H1 (cell line): ENCODE measurements around the gene TBC1D22A. TPM values are rescaled to one million over a fixed set of nuclear protein-coding genes. Genes with fewer than 3 reads are reported as not detected.

ENCODE experiments used
- ASH2L ChIP-seq: fragments of 200-600, 300-600 bp; sonication (generic); IDR thresholded peaks from one replicate; pipeline ENCODE4 v1.7.1; 2017; ENCODE audit warnings: low read length
- BCL11A ChIP-seq, 2 experiments: IDR thresholded peaks; one replicate each; pipeline ENCODE4 v1.6.1; 2011; ENCODE audit warnings: low read depth in 2 of 2, low read length in 2 of 2, mild to moderate bottlenecking in 2 of 2
- CREB1 ChIP-seq: IDR thresholded peaks from 2 replicates; pipeline ENCODE4 v1.6.1; 2012; ENCODE audit warnings: inconsistent platforms
- GABPA ChIP-seq: IDR thresholded peaks from 2 replicates; pipeline ENCODE4 v1.6.1; 2011; ENCODE audit warnings: mild to moderate bottlenecking, low read length, moderate library complexity, borderline replicate concordance; ENCODE audit not compliant: insufficient read depth
- MAFK ChIP-seq: IDR thresholded peaks from 2 replicates; pipeline ENCODE4 v1.6.1; 2012; ENCODE audit warnings: low read depth, mild to moderate bottlenecking, improper control_type of control experiment, low read length
- MAX ChIP-seq: IDR thresholded peaks from 2 replicates; pipeline ENCODE4 v1.6.1; 2012; ENCODE audit warnings: inconsistent platforms
- PHF8 ChIP-seq: fragments of 200-600 bp; sonication (generic); conservative IDR thresholded peaks from 2 replicates; pipeline ENCODE4 v1.7.1; 2012; ENCODE audit warnings: low read depth, mild to moderate bottlenecking, inconsistent platforms, low read length, moderate library complexity
- POU5F1 ChIP-seq: IDR thresholded peaks from 2 replicates; pipeline ENCODE4 v1.6.1; 2011; ENCODE audit warnings: low read depth, mild to moderate bottlenecking, low read length, moderate library complexity
- SP1 ChIP-seq: IDR thresholded peaks from 2 replicates; pipeline ENCODE4 v1.6.1; 2011; ENCODE audit warnings: low read depth, low read length
- TBP ChIP-seq: IDR thresholded peaks from 2 replicates; pipeline ENCODE4 v1.6.1; 2011; ENCODE audit warnings: low read depth, low read length, improper control_type of control experiment
- polyA plus RNA-seq, 7 experiments: library from polyadenylated mRNA; depleted of rRNA in 3 of 7; stranded (reverse) in 5 of 7; unstranded in 2 of 7; fragments of >200 nt in 5 of 7; fragments of 200-250 nt in 2 of 7; gene quantifications; 1 replicate in 5 of 7; 2 replicates in 1 of 7; 4 replicates in 1 of 7; pipeline versions ENCODE4 v1.2.1 to v1.2.3, GENCODE V29; 2011 to 2013; ENCODE audit warnings: missing spikeins in 2 of 7, mixed read lengths in 2 of 7
- total RNA-seq: library from RNA; stranded (reverse); fragmentation: NEBNext Ultra II Directional; extraction: Animal tissue kit (Norgen Biotek cat#: 25700); gene quantifications from 2 replicates; pipeline ENCODE4 v1.2.1, GENCODE V29; 2021
- TF ChIP-seq, protein P1 (sequence below): fragments of 300-600 bp; sonication (generic); IDR thresholded peaks from 2 replicates; pipeline ENCODE4 v1.7.1; 2012; ENCODE audit warnings: low read length, moderate library complexity, mild to moderate bottlenecking, inconsistent platforms; ENCODE audit not compliant: insufficient replicate concordance

Gene TBC1D22A
- total and polyA plus RNA-seq, 2 of the 8 experiments (the other 6 are each of a cell fraction or from before 2014, with no cell fraction given), result 11.9 to 18.4 TPM

DNA sequence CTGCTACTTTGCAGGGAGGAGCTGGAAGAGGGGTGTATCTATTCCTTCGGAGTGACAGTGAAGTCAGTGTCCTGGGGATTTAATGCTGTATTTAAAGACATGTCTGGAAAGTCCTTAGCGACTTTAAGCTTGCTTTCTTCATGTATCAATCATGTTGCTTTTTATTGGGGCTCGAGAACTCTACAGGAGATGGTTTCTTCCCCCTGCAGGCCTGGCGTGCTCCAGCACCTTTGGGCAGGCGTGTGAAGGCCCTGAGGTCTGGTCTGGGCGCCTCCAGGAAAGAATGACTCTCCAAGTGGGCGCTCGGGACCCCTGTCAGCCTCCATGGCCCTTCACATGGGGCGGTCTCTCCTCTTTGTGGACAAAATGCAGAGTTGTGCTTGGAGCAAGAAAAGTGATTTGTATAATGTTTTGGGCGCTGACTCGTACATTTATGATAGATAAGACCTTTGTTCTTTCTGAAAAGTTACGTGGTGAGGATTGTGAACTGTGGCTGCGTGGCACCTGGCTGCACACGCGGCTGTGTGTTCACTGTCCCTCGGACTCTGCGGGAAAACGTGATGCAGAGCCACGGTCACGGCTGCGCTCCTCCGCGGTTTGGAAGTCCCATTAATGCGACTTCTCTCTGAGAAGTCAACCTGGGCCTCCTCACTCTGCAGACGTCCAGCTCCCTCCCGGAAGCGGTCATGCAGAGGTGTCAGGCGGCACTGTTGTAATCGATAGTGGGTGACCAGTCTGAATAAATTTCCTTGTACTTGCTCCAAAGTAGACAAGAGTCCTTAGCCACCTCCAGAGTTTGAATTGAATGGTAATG lies 282.5 kb downstream of the TBC1D22A start (continued):
- TF ChIP-seq, protein P1, sequence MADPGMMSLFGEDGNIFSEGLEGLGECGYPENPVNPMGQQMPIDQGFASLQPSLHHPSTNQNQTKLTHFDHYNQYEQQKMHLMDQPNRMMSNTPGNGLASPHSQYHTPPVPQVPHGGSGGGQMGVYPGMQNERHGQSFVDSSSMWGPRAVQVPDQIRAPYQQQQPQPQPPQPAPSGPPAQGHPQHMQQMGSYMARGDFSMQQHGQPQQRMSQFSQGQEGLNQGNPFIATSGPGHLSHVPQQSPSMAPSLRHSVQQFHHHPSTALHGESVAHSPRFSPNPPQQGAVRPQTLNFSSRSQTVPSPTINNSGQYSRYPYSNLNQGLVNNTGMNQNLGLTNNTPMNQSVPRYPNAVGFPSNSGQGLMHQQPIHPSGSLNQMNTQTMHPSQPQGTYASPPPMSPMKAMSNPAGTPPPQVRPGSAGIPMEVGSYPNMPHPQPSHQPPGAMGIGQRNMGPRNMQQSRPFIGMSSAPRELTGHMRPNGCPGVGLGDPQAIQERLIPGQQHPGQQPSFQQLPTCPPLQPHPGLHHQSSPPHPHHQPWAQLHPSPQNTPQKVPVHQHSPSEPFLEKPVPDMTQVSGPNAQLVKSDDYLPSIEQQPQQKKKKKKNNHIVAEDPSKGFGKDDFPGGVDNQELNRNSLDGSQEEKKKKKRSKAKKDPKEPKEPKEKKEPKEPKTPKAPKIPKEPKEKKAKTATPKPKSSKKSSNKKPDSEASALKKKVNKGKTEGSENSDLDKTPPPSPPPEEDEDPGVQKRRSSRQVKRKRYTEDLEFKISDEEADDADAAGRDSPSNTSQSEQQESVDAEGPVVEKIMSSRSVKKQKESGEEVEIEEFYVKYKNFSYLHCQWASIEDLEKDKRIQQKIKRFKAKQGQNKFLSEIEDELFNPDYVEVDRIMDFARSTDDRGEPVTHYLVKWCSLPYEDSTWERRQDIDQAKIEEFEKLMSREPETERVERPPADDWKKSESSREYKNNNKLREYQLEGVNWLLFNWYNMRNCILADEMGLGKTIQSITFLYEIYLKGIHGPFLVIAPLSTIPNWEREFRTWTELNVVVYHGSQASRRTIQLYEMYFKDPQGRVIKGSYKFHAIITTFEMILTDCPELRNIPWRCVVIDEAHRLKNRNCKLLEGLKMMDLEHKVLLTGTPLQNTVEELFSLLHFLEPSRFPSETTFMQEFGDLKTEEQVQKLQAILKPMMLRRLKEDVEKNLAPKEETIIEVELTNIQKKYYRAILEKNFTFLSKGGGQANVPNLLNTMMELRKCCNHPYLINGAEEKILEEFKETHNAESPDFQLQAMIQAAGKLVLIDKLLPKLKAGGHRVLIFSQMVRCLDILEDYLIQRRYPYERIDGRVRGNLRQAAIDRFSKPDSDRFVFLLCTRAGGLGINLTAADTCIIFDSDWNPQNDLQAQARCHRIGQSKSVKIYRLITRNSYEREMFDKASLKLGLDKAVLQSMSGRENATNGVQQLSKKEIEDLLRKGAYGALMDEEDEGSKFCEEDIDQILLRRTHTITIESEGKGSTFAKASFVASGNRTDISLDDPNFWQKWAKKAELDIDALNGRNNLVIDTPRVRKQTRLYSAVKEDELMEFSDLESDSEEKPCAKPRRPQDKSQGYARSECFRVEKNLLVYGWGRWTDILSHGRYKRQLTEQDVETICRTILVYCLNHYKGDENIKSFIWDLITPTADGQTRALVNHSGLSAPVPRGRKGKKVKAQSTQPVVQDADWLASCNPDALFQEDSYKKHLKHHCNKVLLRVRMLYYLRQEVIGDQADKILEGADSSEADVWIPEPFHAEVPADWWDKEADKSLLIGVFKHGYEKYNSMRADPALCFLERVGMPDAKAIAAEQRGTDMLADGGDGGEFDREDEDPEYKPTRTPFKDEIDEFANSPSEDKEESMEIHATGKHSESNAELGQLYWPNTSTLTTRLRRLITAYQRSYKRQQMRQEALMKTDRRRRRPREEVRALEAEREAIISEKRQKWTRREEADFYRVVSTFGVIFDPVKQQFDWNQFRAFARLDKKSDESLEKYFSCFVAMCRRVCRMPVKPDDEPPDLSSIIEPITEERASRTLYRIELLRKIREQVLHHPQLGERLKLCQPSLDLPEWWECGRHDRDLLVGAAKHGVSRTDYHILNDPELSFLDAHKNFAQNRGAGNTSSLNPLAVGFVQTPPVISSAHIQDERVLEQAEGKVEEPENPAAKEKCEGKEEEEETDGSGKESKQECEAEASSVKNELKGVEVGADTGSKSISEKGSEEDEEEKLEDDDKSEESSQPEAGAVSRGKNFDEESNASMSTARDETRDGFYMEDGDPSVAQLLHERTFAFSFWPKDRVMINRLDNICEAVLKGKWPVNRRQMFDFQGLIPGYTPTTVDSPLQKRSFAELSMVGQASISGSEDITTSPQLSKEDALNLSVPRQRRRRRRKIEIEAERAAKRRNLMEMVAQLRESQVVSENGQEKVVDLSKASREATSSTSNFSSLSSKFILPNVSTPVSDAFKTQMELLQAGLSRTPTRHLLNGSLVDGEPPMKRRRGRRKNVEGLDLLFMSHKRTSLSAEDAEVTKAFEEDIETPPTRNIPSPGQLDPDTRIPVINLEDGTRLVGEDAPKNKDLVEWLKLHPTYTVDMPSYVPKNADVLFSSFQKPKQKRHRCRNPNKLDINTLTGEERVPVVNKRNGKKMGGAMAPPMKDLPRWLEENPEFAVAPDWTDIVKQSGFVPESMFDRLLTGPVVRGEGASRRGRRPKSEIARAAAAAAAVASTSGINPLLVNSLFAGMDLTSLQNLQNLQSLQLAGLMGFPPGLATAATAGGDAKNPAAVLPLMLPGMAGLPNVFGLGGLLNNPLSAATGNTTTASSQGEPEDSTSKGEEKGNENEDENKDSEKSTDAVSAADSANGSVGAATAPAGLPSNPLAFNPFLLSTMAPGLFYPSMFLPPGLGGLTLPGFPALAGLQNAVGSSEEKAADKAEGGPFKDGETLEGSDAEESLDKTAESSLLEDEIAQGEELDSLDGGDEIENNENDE, result no peak
- TF ChIP-seq CREB1 (no peak), TBP (no peak), SP1 (no peak), MAX (no peak), MAFK (no peak), ASH2L (no peak), BCL11A (IDR thresholded peaks at IDR 0.05; ENCODE audit: low read depth in 2 of 2, low read length in 2 of 2) (no peak), PHF8 (no peak), GABPA (no peak), POU5F1 (no peak)
